K562 (cell line): Measurements from ENCODE around the gene LTB4R2. TPM values are rescaled to one million over a fixed set of nuclear protein-coding genes. Genes with fewer than 3 reads are reported as not detected.

Experiments used
- ATF4 ChIP-seq: fragments of 450-650 bp; formaldehyde crosslinking; IDR thresholded peaks from 2 replicates; pipeline ENCODE4 v1.4.0; 2022; ENCODE audit warnings: mild to moderate bottlenecking, moderate library complexity
- ATF6 ChIP-seq: sonication (generic); formaldehyde crosslinking; IDR thresholded peaks from 2 replicates; pipeline ENCODE4 v1.4.0; 2020; ENCODE audit warnings: mild to moderate bottlenecking, missing genetic modification reagents
- BCLAF1 ChIP-seq, 2 experiments: fragments of 450-650 bp in 1 of 2; IDR thresholded peaks; 2 replicates each; pipeline ENCODE4 v1.6.1; 2011 to 2017; ENCODE audit warnings: low read depth in 2 of 2, antibody characterized with exemption in 1 of 2, borderline replicate concordance in 1 of 2, low read length in 1 of 2, mild to moderate bottlenecking in 1 of 2, mixed read lengths in 1 of 2; ENCODE audit not compliant: control insufficient read depth in 1 of 2
- CCNT2 ChIP-seq: IDR thresholded peaks from 2 replicates; pipeline ENCODE4 v1.6.1; 2011; ENCODE audit warnings: borderline replicate concordance, low read depth, mild to moderate bottlenecking, moderate library complexity, mixed read lengths, low read length; ENCODE audit not compliant: insufficient read length; ENCODE audit errors: extremely low read depth
- EGR1 ChIP-seq: fragments of 450-650 bp; conservative IDR thresholded peaks from 2 replicates; pipeline ENCODE4 v1.6.1; 2017; ENCODE audit warnings: mild to moderate bottlenecking
- HNRNPH1 ChIP-seq: fragments of 200-400 bp; formaldehyde crosslinking; optimal IDR thresholded peaks from 2 replicates; pipeline ENCODE3; 2017; ENCODE audit warnings: low read depth, mild to moderate bottlenecking, low read length, moderate library complexity
- KAT7 ChIP-seq: sonication (generic); formaldehyde crosslinking; IDR thresholded peaks from 2 replicates; pipeline ENCODE4 v1.8.0; 2022; ENCODE audit warnings: missing genetic modification reagents, mild to moderate bottlenecking, borderline replicate concordance
- MLLT1 ChIP-seq, 2 experiments: fragments of 450-650 bp; IDR thresholded peaks; 2 replicates each; pipeline ENCODE4 v1.6.1; 2016
- NR2C1 ChIP-seq, 2 experiments: fragments of 450-650 bp; IDR thresholded peaks; 2 replicates each; pipeline ENCODE4 v1.6.1; 2017; ENCODE audit warnings: mild to moderate bottlenecking in 2 of 2, antibody characterized with exemption in 1 of 2, inconsistent platforms in 1 of 2, missing compliant biosample characterization in 1 of 2, missing genetic modification characterization in 1 of 2
- PATZ1 ChIP-seq: fragments of 250-450 bp; sonication (Bioruptor Pico); IDR thresholded peaks from 2 replicates; pipeline ENCODE4 v1.5.0; 2020; ENCODE audit warnings: mild to moderate bottlenecking, borderline replicate concordance
- RBM15 ChIP-seq: fragments of 200-400 bp; formaldehyde crosslinking; IDR thresholded peaks from 2 replicates; pipeline ENCODE4 v1.6.1; 2018; ENCODE audit warnings: mild to moderate bottlenecking, low read length, moderate library complexity; ENCODE audit not compliant: insufficient read depth
- SNIP1 ChIP-seq: fragments of 450-650 bp; IDR thresholded peaks from 2 replicates; pipeline ENCODE4 v1.7.1; 2017; ENCODE audit warnings: low read depth, mild to moderate bottlenecking
- TBL1XR1 ChIP-seq, 2 experiments: IDR thresholded peaks; 2 replicates each; pipeline ENCODE4 v1.6.1; 2012; ENCODE audit warnings: improper control_type of control experiment in 2 of 2, low read length in 2 of 2, mild to moderate bottlenecking in 1 of 2
- ZNF263 ChIP-seq: sonication (generic); formaldehyde crosslinking; IDR thresholded peaks from 2 replicates; pipeline ENCODE4 v1.8.0; 2022; ENCODE audit warnings: mild to moderate bottlenecking, missing genetic modification reagents, borderline replicate concordance
- polyA plus RNA-seq, 8 experiments: library from polyadenylated mRNA; depleted of rRNA in 4 of 8; stranded (reverse) in 5 of 8; unstranded in 3 of 8; fragments of >200 nt; fragmentation: Nextera tagmentation in 2 of 8; fragmentation: Illumina TruSeq in 1 of 8; extraction: Ambion mirVana in 2 of 8; extraction: Trizol in 1 of 8; gene quantifications; 2 replicates each; pipeline versions ENCODE4 v1.2.1 to v1.2.3, GENCODE V29; 2011 to 2014; ENCODE audit warnings: inconsistent platforms in 1 of 8, missing spikeins in 1 of 8
- total RNA-seq, 7 experiments: library from RNA; depleted of rRNA in 6 of 7; stranded (reverse); fragments of >200 nt in 6 of 7; fragmentation: Illumina TruSeq in 2 of 7; extraction: Trizol in 2 of 7; gene quantifications; 2 replicates each; pipeline versions ENCODE4 v1.2.1 to v1.2.3, GENCODE V29; 2011 to 2021; ENCODE audit warnings: low replicate concordance in 1 of 7

The LTB4R2 gene
- total and polyA plus RNA-seq, 9 of the 15 experiments (the other 6 are each of a cell fraction or from before 2014, with no cell fraction given) = 0.03 to 11.6 (median 2.8) TPM; not detected in 1

GRCh38 chr14:24271134-24271833 is 38.7 kb upstream of the LTB4R2 start, which contains the start of gene RABGGTA (continued):
- no peak for TF ChIP-seq RBM15
- no peak for TF ChIP-seq PATZ1
- peak; percentile 88 for TF ChIP-seq CCNT2
- TF ChIP-seq MLLT1 (IDR thresholded peaks at IDR 0.05) = no peak
- no peak for TF ChIP-seq HNRNPH1
- peak; percentile 18; the same call in 1 of the 2 replicates for TF ChIP-seq ZNF263 (CRISPR knock-in tag)
- TF ChIP-seq BCLAF1 (IDR thresholded peaks at IDR 0.05; ENCODE audit: borderline replicate concordance in 1 of 2, control insufficient read depth in 1 of 2, low read depth in 2 of 2, low read length in 1 of 2) = 0 out of 4 replicates have a peak, but pooled peaks of 1 of the 2 experiments have one; percentile 63
- TF ChIP-seq ATF6 = 0 out of 2 replicates have a peak, but pooled peaks have one; percentile 76
- TF ChIP-seq KAT7 (CRISPR knock-in tag) = no peak
- no peak for TF ChIP-seq ATF4
- TF ChIP-seq TBL1XR1 (IDR thresholded peaks at IDR 0.05; ENCODE audit: low read length in 2 of 2) = peak in 1 of 2 experiments; percentile 77; a peak in 1 of 4 replicates
- peak; percentile 74; the same call in 1 of the 2 replicates for TF ChIP-seq SNIP1
- TF ChIP-seq NR2C1 (IDR thresholded peaks at IDR 0.05) = no peak
- TF ChIP-seq NR2C1 (tag; IDR thresholded peaks at IDR 0.05) = no peak
- TF ChIP-seq EGR1 = 0 out of 2 replicates have a peak, but pooled peaks have one; percentile 26
